HTERT RPE-1 (cell line): ENCODE measurements around the gene MAGEE2.
"Not testable (repeated sequence)": the region's sequence is repeated elsewhere in the genome, so short reads cannot be mapped to it uniquely, and the experiment has no call there.

Experiments
- in situ Hi-C: fragments of 300-500 bp; cut with MboI; formaldehyde crosslinking; loops from 4 replicates; pipeline ENCODE4 v1.14.3; 2020; ENCODE audit warnings: low sequenced_read_pairs

Gene MAGEE2

GRCh38 chrX:75784680-75785491 is at the start of gene MAGEE2:
MAGEE2 (minus strand) TSS chrX:75785254; CDS start chrX:75785051, 203 bp downstream.
- in situ Hi-C loops: no loop called here

GRCh38 chrX:75786290-75786689 is 1.2 kb upstream of the MAGEE2 start:
- in situ Hi-C loops: no loop called here

- in situ Hi-C loops: no loop called here
Observed at GRCh38 chrX:75781611-75782010, 3.4 kb downstream of the MAGEE2 start.

GRCh38 chrX:75768063-75768462 is 17.0 kb downstream of the MAGEE2 start:
- in situ Hi-C loops: not testable (repeated sequence)

GRCh38 chrX:75748431-75748830 is 36.6 kb downstream of the MAGEE2 start:
- in situ Hi-C loops: no loop called here

GRCh38 chrX:75746891-75747639 is 38.0 kb downstream of the MAGEE2 start:
- in situ Hi-C loops: no loop called here
